ENCODE results near the gene SAMD4A.

Gene SAMD4A

GRCh38 chr14:54667026-54667744, 100.3 kb downstream of the SAMD4A start:
- no peak for DNase-seq

- no peak for DNase-seq
These were observed 100.8 kb downstream of the SAMD4A start for GRCh38 chr14:54667764-54668163.

GRCh38 chr14:54669721-54670561, 103.0 kb downstream of the SAMD4A start:
- no peak for DNase-seq

GRCh38 chr14:54671537-54671936, 104.6 kb downstream of the SAMD4A start:
- no peak for DNase-seq

GRCh38 chr14:54672181-54672580, 105.3 kb downstream of the SAMD4A start:
- no peak for DNase-seq

- DNase-seq: no peak
These were observed 105.8 kb downstream of the SAMD4A start for GRCh38 chr14:54672688-54673087.

GRCh38 chr14:54673193-54674045, 106.5 kb downstream of the SAMD4A start:
- DNase-seq: no peak

GRCh38 chr14:54674046-54674741, 107.3 kb downstream of the SAMD4A start:
- no peak for DNase-seq

GRCh38 chr14:54675236-54676128, 108.6 kb downstream of the SAMD4A start:
- DNase-seq: no peak

GRCh38 chr14:54676812-54677708, 110.1 kb downstream of the SAMD4A start:
- no peak for DNase-seq

- DNase-seq: no peak
These were observed 113.7 kb downstream of the SAMD4A start for GRCh38 chr14:54680651-54681050.

- DNase-seq: no peak
These were observed 114.9 kb downstream of the SAMD4A start for GRCh38 chr14:54681811-54682261.

- no peak for DNase-seq
These were observed 115.7 kb downstream of the SAMD4A start for GRCh38 chr14:54682578-54682977.

- no peak for DNase-seq
These were observed 117.2 kb downstream of the SAMD4A start for GRCh38 chr14:54683882-54684794.

- no peak for DNase-seq
These were observed 118.4 kb downstream of the SAMD4A start for GRCh38 chr14:54685286-54685845.

- no peak for DNase-seq
These were observed 119.4 kb downstream of the SAMD4A start for GRCh38 chr14:54686219-54686870.

GRCh38 chr14:54686871-54687749, 120.2 kb downstream of the SAMD4A start:
- no peak for DNase-seq
